GM10248 (cell line): ENCODE results near the gene CYP2A13.

Experiments used
- CTCF ChIA-PET: fragments of 300-600 bp; sonication (Branson Sonifier 250); formaldehyde crosslinking; extraction: SDS; loops from one replicate; lab custom pipeline; 2021; ENCODE audit warnings: antibody characterized with exemption; lab: Yijun Ruan, JAX
- POLR2A ChIA-PET: fragments of 350-650 bp; sonication (Branson Sonifier 250); formaldehyde crosslinking; extraction: SDS; loops from one replicate; lab custom pipeline; 2020; ENCODE audit warnings: antibody characterized with exemption; lab: Yijun Ruan, JAX
- DNase-seq: peaks from one replicate; pipeline ENCODE4 v3.0.0; 2012; ENCODE audit errors: extremely low spot score
- TF ChIP-seq, protein P1 (sequence below): IDR thresholded peaks from 2 replicates; pipeline ENCODE4 v1.5.1; 2012; ENCODE audit warnings: mild to moderate bottlenecking, low read depth; ENCODE audit errors: extremely low read depth, missing control alignments, control extremely low read depth

The CYP2A13 gene

DNA sequence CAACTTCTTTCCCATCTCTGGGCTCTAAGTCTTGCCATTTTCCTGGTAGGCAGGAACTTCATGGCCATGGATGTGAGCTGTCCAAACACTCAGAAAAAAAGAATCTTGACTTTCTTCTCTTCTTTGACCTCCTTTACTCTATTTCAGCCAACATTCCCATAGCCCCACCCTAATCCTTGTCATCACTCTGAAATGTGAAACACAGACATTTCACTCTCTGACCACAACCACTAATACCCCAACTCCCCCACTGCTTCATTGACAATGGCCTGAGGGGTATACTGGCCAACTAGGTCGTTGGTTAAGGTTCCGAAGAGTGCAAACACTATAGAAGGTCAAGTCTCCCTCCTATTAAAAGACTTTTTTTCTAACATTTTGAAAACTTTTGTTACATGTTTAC, 4.7 kb upstream of the CYP2A13 start:
- POLR2A ChIA-PET = no interaction called here
- TF ChIP-seq, protein P1, sequence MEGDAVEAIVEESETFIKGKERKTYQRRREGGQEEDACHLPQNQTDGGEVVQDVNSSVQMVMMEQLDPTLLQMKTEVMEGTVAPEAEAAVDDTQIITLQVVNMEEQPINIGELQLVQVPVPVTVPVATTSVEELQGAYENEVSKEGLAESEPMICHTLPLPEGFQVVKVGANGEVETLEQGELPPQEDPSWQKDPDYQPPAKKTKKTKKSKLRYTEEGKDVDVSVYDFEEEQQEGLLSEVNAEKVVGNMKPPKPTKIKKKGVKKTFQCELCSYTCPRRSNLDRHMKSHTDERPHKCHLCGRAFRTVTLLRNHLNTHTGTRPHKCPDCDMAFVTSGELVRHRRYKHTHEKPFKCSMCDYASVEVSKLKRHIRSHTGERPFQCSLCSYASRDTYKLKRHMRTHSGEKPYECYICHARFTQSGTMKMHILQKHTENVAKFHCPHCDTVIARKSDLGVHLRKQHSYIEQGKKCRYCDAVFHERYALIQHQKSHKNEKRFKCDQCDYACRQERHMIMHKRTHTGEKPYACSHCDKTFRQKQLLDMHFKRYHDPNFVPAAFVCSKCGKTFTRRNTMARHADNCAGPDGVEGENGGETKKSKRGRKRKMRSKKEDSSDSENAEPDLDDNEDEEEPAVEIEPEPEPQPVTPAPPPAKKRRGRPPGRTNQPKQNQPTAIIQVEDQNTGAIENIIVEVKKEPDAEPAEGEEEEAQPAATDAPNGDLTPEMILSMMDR = no peak
- DNase-seq = no peak
- CTCF ChIA-PET = no interaction called here

DNA sequence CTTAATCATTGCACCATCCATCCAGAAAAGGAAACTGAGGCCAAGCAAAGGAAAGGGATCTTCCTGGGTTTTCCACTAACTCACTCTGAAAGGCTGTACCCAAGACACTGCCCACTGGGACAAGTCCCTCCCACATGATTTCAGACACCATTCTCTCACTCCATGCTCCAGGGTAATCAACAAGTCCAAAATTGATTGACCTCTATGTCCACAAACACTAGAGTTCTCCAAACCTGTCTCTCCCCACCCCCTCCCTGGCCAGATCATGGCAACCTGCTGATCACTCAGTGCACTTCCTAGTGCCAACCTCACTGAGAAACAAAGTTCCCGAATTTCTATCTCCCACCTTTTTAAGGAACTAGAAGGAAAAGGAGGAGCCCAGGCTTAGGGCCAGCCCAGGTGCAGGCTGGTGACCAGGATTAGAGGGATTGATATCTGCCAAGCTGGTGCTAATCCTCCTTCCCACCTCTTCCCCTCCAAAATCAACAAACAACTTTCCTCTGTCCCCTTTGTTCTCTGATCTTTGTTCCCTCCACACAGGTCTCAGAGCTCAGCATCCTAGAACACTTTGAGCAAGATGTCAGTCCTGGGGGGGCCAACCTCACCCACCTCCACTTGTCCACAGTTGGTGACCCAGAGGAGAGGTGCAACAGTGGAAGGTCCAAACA, 2.4 kb upstream of the CYP2A13 start:
- CTCF ChIA-PET = no interaction called here
- no peak for DNase-seq
- TF ChIP-seq, protein P1 = no peak
- POLR2A ChIA-PET = no interaction called here

DNA sequence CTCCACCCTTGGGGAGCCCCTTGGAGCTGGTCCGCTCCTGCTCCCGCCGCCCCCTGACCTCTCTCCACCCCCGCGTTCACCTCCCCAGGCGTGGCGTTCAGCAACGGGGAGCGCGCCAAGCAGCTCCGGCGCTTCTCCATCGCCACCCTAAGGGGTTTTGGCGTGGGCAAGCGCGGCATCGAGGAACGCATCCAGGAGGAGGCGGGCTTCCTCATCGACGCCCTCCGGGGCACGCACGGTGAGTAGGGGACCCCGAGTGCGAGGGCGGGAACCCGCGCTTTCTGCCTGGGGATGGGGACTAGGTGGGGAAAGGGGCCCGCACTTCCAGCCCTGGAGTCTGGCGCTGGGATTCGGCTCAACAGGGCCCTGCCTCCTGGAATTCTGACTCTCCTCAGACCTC, 1.7 kb downstream of the CYP2A13 start:
- CTCF ChIA-PET = no interaction called here
- DNase-seq = no peak

DNA sequence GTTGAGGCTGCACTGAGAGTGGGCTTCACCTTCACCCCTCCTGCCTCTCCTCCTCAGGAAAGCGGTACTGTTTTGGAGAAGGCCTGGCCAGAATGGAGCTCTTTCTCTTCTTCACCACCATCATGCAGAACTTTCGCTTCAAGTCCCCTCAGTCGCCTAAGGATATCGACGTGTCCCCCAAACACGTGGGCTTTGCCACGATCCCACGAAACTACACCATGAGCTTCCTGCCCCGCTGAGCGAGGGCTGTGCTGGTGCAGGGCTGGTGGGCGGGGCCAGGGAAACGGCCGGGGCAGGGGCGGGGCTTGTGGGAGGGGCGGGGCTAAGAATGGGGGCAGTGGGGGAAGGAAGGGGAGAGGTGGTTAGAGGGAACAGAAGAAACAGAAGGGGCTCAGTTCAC, 7.5 kb downstream of the CYP2A13 start:
- CTCF ChIA-PET = interaction anchor here (0.7 to 1.3 kb wide), 4 partner anchors 17 to 121 kb away, joined by 3 read pairs; no protein-coding TSS in a partner anchor
- POLR2A ChIA-PET = no interaction called here
- TF ChIP-seq, protein P1 = no peak
- no peak for DNase-seq

More for the DNA sequence above, 1.7 kb downstream of the CYP2A13 start:
- POLR2A ChIA-PET = no interaction called here
- TF ChIP-seq, protein P1 = no peak

DNA sequence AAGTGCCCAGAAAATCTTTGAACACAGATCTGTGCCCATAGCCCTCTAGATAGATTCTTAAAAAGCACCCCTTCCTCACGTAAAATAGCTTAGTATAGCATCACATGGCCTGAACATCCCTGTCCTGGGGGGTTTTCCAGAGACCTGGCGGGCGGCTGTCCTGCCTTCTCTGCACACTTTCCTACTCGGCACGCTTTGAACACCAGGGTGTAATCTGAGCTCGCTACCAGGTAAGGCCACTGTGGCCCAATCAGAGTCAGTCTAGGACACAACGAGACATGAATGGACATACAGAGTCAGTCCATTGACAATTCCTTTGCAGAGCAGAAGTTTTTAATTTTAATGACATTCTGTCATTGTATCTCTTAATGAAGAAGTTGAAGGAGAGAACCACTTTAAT, 8.1 kb downstream of the CYP2A13 start:
- ChIA-PET CTCF (interaction anchor here (1.1 to 1.3 kb wide), 2 partner anchors 17 to 25 kb away, joined by 3 read pairs; no protein-coding TSS in a partner anchor), POLR2A (no interaction called here)
- no peak for DNase-seq
- TF ChIP-seq, protein P1 = no peak

DNA sequence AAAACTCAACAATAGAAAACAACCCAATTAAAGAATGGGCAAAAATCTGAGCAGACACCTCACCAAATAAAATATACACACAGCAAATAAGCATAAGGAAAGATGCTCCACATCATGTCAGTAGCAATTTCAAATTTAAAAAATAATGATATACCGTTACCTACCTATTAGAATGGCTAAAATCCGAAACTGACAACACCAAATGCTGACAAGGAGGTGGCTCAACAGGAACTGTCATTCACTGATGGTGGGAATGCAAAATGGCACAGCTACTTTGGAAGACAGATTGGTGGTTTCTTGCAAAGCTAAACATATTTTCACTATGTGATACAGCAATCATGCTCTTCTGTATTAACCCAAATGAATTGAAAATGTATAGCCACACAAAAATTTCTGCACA, 9.1 kb downstream of the CYP2A13 start:
- DNase-seq = no peak
- TF ChIP-seq, protein P1 = no peak
- ChIA-PET POLR2A (no interaction called here), CTCF (no interaction called here)
